Peyer's patch (tissue), 4 donors: ENCODE results near the gene SLC27A4.

Experiments
- POLR2A ChIP-seq, 2 donors: fragments of 450-650 bp; IDR thresholded peaks; one replicate each; pipeline ENCODE4 v1.5.1; 2017; ENCODE audit warnings: antibody characterized with exemption in 2 of 2, mild to moderate bottlenecking in 2 of 2, moderate library complexity in 2 of 2
- TF ChIP-seq, protein P1 (sequence below), 6 experiments: fragments of 450-650 bp in 4 of 6; fragments of 200-600 bp in 2 of 6; sonication (generic) in 1 of 6; IDR thresholded peaks; one replicate each; pipeline ENCODE4 v1.5.1; 2017 to 2019; ENCODE audit warnings: antibody characterized with exemption in 6 of 6, mild to moderate bottlenecking in 3 of 6, moderate library complexity in 1 of 6

DNA sequence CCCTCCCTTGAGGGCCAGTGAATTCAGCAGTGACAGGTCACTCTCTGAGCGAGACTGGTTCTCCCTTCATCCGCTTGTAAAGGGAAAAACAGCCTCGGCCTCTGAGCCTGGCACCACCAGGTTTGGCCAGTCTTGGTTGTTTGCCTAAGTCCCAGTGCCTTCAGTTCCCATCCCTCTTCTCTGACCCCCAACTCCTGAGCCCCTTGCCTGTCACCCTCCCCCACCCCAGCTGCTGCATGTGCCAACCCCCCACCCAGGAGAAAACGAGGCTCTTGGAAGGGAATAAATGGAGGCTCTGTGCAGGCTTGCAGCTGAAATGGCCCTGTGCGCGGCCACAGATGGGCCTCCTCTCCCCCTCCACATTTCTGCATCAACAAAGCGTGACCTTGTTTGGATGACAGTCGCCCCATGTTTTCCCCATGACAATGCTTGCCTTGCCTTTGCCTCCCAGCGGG lies 33.9 kb downstream of the SLC27A4 start:
- no peak for TF ChIP-seq POLR2A (IDR thresholded peaks at IDR 0.05)
- TF ChIP-seq, protein P1, sequence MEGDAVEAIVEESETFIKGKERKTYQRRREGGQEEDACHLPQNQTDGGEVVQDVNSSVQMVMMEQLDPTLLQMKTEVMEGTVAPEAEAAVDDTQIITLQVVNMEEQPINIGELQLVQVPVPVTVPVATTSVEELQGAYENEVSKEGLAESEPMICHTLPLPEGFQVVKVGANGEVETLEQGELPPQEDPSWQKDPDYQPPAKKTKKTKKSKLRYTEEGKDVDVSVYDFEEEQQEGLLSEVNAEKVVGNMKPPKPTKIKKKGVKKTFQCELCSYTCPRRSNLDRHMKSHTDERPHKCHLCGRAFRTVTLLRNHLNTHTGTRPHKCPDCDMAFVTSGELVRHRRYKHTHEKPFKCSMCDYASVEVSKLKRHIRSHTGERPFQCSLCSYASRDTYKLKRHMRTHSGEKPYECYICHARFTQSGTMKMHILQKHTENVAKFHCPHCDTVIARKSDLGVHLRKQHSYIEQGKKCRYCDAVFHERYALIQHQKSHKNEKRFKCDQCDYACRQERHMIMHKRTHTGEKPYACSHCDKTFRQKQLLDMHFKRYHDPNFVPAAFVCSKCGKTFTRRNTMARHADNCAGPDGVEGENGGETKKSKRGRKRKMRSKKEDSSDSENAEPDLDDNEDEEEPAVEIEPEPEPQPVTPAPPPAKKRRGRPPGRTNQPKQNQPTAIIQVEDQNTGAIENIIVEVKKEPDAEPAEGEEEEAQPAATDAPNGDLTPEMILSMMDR (IDR thresholded peaks at IDR 0.05) = no peak
